ENCODE data around the gene DYNC2H1.

DNA sequence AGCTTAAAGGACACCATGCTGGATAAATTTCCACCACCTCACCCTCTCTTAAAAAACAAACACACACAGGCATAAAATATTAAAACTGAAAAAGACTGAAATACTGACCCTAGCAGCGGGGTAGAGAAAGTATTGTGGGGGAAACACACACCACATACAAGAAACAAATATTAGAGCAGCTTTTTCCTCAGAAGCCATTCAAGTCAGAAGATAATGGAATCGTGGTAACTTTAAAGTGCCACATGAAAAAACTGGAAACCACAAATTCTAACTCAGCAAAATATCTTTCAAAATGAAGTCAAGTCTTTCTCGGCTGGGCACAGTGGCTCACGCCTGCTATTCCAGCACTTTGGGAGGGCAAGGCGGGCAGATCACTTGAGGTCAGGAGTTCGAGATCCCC lies 223.2 kb downstream of the DYNC2H1 start:
- TF ChIP-seq, protein P1, sequence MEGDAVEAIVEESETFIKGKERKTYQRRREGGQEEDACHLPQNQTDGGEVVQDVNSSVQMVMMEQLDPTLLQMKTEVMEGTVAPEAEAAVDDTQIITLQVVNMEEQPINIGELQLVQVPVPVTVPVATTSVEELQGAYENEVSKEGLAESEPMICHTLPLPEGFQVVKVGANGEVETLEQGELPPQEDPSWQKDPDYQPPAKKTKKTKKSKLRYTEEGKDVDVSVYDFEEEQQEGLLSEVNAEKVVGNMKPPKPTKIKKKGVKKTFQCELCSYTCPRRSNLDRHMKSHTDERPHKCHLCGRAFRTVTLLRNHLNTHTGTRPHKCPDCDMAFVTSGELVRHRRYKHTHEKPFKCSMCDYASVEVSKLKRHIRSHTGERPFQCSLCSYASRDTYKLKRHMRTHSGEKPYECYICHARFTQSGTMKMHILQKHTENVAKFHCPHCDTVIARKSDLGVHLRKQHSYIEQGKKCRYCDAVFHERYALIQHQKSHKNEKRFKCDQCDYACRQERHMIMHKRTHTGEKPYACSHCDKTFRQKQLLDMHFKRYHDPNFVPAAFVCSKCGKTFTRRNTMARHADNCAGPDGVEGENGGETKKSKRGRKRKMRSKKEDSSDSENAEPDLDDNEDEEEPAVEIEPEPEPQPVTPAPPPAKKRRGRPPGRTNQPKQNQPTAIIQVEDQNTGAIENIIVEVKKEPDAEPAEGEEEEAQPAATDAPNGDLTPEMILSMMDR (IDR thresholded peaks at IDR 0.05) = no peak
- TF ChIP-seq POLR2A (IDR thresholded peaks at IDR 0.05) = no peak
